GM21381 (cell line): Measurements from ENCODE around the gene HSPA12A.

ENCODE experiments used
- ATAC-seq: cut with Tn5 transposase; IDR thresholded peaks from one replicate; pipeline ENCODE4 v1.9.1; 2021; ENCODE audit warnings: mild to moderate bottlenecking, moderate library complexity; ENCODE audit not compliant: unreplicated experiment

The HSPA12A gene

GRCh38 chr10:116771101-116771958 is 29.0 kb upstream of the HSPA12A start:
- ATAC-seq: no peak

- no peak for ATAC-seq
Measured at GRCh38 chr10:116770281-116770680, 27.9 kb upstream of the HSPA12A start.

- ATAC-seq: no peak
Measured at GRCh38 chr10:116769791-116770190, 27.4 kb upstream of the HSPA12A start.

GRCh38 chr10:116769368-116769767 is 27.0 kb upstream of the HSPA12A start:
- no peak for ATAC-seq

GRCh38 chr10:116768786-116769185 is 26.4 kb upstream of the HSPA12A start:
- no peak for ATAC-seq

GRCh38 chr10:116766837-116767634 is 24.7 kb upstream of the HSPA12A start:
- ATAC-seq: no peak

- no peak for ATAC-seq
Measured at GRCh38 chr10:116766241-116766827, 24.0 kb upstream of the HSPA12A start.

- no peak for ATAC-seq
Measured at GRCh38 chr10:116765648-116766081, 23.3 kb upstream of the HSPA12A start.

GRCh38 chr10:116764979-116765378 is 22.6 kb upstream of the HSPA12A start:
- ATAC-seq: no peak

GRCh38 chr10:116763440-116763839 is 21.1 kb upstream of the HSPA12A start:
- no peak for ATAC-seq

GRCh38 chr10:116761883-116762282 is 19.5 kb upstream of the HSPA12A start:
- no peak for ATAC-seq

- no peak for ATAC-seq
Measured at GRCh38 chr10:116760919-116761318, 18.6 kb upstream of the HSPA12A start.

- ATAC-seq: no peak
Measured at GRCh38 chr10:116757246-116757645, 14.9 kb upstream of the HSPA12A start.

- ATAC-seq: no peak
Measured at GRCh38 chr10:116756277-116756676, 13.9 kb upstream of the HSPA12A start.

- ATAC-seq: no peak
Measured at GRCh38 chr10:116753759-116754158, 11.4 kb upstream of the HSPA12A start.

- ATAC-seq: no peak
Measured at GRCh38 chr10:116752969-116753665, 10.8 kb upstream of the HSPA12A start.

GRCh38 chr10:116752563-116752962 is 10.2 kb upstream of the HSPA12A start:
- no peak for ATAC-seq

GRCh38 chr10:116748471-116748870 is 6.1 kb upstream of the HSPA12A start:
- ATAC-seq: no peak

GRCh38 chr10:116748041-116748440 is 5.7 kb upstream of the HSPA12A start:
- no peak for ATAC-seq

- no peak for ATAC-seq
Measured at GRCh38 chr10:116747325-116747724, 5.0 kb upstream of the HSPA12A start.

- ATAC-seq: no peak
Measured at GRCh38 chr10:116744885-116745284, 2.5 kb upstream of the HSPA12A start.
